Panc1 (cell line): Measurements from ENCODE around the gene NIT1. TPM values are rescaled to one million over a fixed set of nuclear protein-coding genes. Genes with fewer than 3 reads are reported as not detected.
A peak's percentile ranks its signal among the peaks of the same experiment; 100 is the strongest.

ENCODE experiments used
- ATAC-seq: fragments of 200-7000 bp; cut with Tn5 transposase; 2 replicates; pipeline ENCODE4 v1.9.1; 2020; ENCODE audit warnings: mild to moderate bottlenecking, moderate library complexity
- BruUV-seq: library from RNA; stranded (reverse); fragments of 400-500 nt; replicated peaks from 2 replicates; lab custom pipeline; 2021; lab: Mats Ljungman, UMichigan
- CTCF ChIA-PET: fragments of 300-600 bp; sonication (Branson Sonifier 250); formaldehyde crosslinking; loops from one replicate; lab custom pipeline; 2022; ENCODE audit warnings: antibody characterized with exemption; lab: Charles Lee
- POLR2A ChIA-PET: fragments of 300-600 bp; sonication (Branson Sonifier 250); formaldehyde crosslinking; loops from one replicate; lab custom pipeline; 2022; ENCODE audit warnings: antibody characterized with exemption; lab: Charles Lee
- DNase-seq: peaks from one replicate; pipeline ENCODE4 v3.0.0-alpha.2; 2010; ENCODE audit warnings: low read depth, low spot score
- H3K27ac ChIP-seq: 2 replicates; pipeline ENCODE4 v1.5.1; 2011; ENCODE audit warnings: mild to moderate bottlenecking, low read length, inconsistent platforms
- H3K27me3 ChIP-seq: fragments of 200-500 bp; sonication (Bioruptor generic); 2 replicates; pipeline ENCODE4 v1.6.0; 2014; ENCODE audit warnings: low read length, inconsistent platforms; ENCODE audit not compliant: control insufficient read depth, insufficient read depth
- H3K36me3 ChIP-seq: fragments of 200-500 bp; sonication (Bioruptor generic); 2 replicates; pipeline ENCODE4 v1.5.1; 2014; ENCODE audit warnings: inconsistent platforms, mild to moderate bottlenecking, low read length, moderate library complexity; ENCODE audit not compliant: control insufficient read depth, insufficient read depth
- H3K4me1 ChIP-seq: 2 replicates; pipeline ENCODE4 v1.5.1; 2011; ENCODE audit warnings: inconsistent platforms, mild to moderate bottlenecking, low read length, moderate library complexity; ENCODE audit not compliant: control insufficient read depth, insufficient read depth
- H3K4me3 ChIP-seq, 2 experiments: 2 replicates each; pipeline ENCODE4 v1.5.1; 2011 to 2012; ENCODE audit warnings: low read depth in 2 of 2, low read length in 2 of 2, mild to moderate bottlenecking in 2 of 2, inconsistent platforms in 1 of 2, moderate library complexity in 1 of 2
- H3K9me3 ChIP-seq: fragments of 200-500 bp; sonication (Bioruptor generic); 2 replicates; pipeline ENCODE4 v1.5.1; 2014; ENCODE audit warnings: low read depth, mild to moderate bottlenecking, inconsistent platforms, low read length, moderate library complexity; ENCODE audit not compliant: control insufficient read depth, insufficient read depth
- CTCF ChIP-seq: fragments of 450-650 bp; IDR thresholded peaks from 2 replicates; pipeline ENCODE4 v1.5.1; 2017; ENCODE audit warnings: mild to moderate bottlenecking
- POLR2AphosphoS5 ChIP-seq: IDR thresholded peaks from 2 replicates; pipeline ENCODE4 v1.6.1; 2012; ENCODE audit warnings: mild to moderate bottlenecking, low read depth, low read length, moderate library complexity
- REST ChIP-seq, 2 experiments: IDR thresholded peaks; 2 replicates each; pipeline ENCODE4 v1.6.1; 2011 to 2012; ENCODE audit warnings: low read depth in 2 of 2, control low read depth in 1 of 2, low read length in 1 of 2, mild to moderate bottlenecking in 1 of 2, moderate library complexity in 1 of 2; ENCODE audit not compliant: insufficient read depth in 1 of 2
- SIN3A ChIP-seq: IDR thresholded peaks from 2 replicates; pipeline ENCODE4 v1.6.1; 2012; ENCODE audit warnings: low read depth, mild to moderate bottlenecking, low read length, moderate library complexity, borderline replicate concordance; ENCODE audit not compliant: insufficient read depth
- TCF7L2 ChIP-seq: IDR thresholded peaks from 2 replicates; pipeline ENCODE4 v1.6.1; 2011; ENCODE audit warnings: mild to moderate bottlenecking, low read depth, low read length, inconsistent platforms
- in situ Hi-C: cut with HindIII; loops from 2 replicates; pipeline ENCODE4 v1.10.0; 2016; ENCODE audit warnings: low sequenced_read_pairs, low pct_unique_long_range_greater_than_20kb
- intact Hi-C: fragments of 100-400 bp; cut with micrococcal nuclease; formaldehyde crosslinking; loops from one replicate; pipeline ENCODE4 v1.10.0; 2022; ENCODE audit not compliant: unreplicated experiment
- total RNA-seq: library from RNA; stranded (reverse); gene quantifications from one replicate; pipeline ENCODE4 v1.2.1, GENCODE V29; 2021; ENCODE audit not compliant: unreplicated experiment

The NIT1 gene
- total RNA-seq, 1 experiment from 2014 or later, result 31.3 TPM

GRCh38 chr1:161153682-161154337, 35.9 kb downstream of the NIT1 start, which contains the start of gene UFC1:
TSS of gene UFC1 (plus strand) at chr1:161153978. CDS start at chr1:161153998, 20 bp downstream.
- TF ChIP-seq CTCF (no peak), SIN3A (peak; percentile 81; the same call in 1 of the 2 replicates), TCF7L2 (no peak), POLR2AphosphoS5 (peak; percentile 94), REST (IDR thresholded peaks at IDR 0.05; ENCODE audit: insufficient read depth in 1 of 2, low read depth in 2 of 2, low read length in 1 of 2) (no peak)
- no peaks in the 10 kb centered on the region for H3K9me3 ChIP-seq
- intact Hi-C loops, result no loop called here
- CTCF ChIA-PET, result interaction anchor here (0.6 kb wide), 1 partner anchor 59 kb away, joined by 4 read pairs; no protein-coding TSS in a partner anchor
- no peaks in the 10 kb centered on the region for H3K27me3 ChIP-seq
- DNase-seq (peak; percentile 85), ATAC-seq (peak; percentile 94)
- H3K36me3 ChIP-seq, result peaks cover 12% of the 10 kb centered on the region
- H3K4me1 ChIP-seq, result peaks cover 20% of the 10 kb centered on the region
- peak within 1 kb of the TSS; percentile 99 for H3K27ac ChIP-seq
- TSS peak; percentile 96 for BruUV-seq
- in situ Hi-C loops, result no loop called here
- peak within 1 kb of the TSS; percentile 83 to 98 for H3K4me3 ChIP-seq
- POLR2A ChIA-PET, result interaction anchor here (0.9 to 2.1 kb wide), 4 partner anchors 12 to 36 kb away, joined by 3 to 5 read pairs (median 4); partner anchors contain the start of genes B4GALT3, NIT1, PFDN2 and PPOX

GRCh38 chr1:161157867-161158266, 40.0 kb downstream of the NIT1 start:
- no peak overlapping the region for H3K4me3 ChIP-seq
- in situ Hi-C loops (no loop called here), intact Hi-C loops (no loop called here)
- TF ChIP-seq REST (IDR thresholded peaks at IDR 0.05; ENCODE audit: insufficient read depth in 1 of 2, low read depth in 2 of 2, low read length in 1 of 2) (no peak), SIN3A (no peak), TCF7L2 (no peak), POLR2AphosphoS5 (no peak), CTCF (no peak)
- H3K9me3 ChIP-seq, result no peaks in the 10 kb centered on the region
- POLR2A ChIA-PET, result interaction anchor here (0.5 to 0.7 kb wide), 2 partner anchors 18 to 36 kb away, joined by 3 to 6 read pairs; no protein-coding TSS in a partner anchor
- H3K4me1 ChIP-seq, result peaks cover 22% of the 10 kb centered on the region
- peaks cover 16% of the 10 kb centered on the region for H3K36me3 ChIP-seq
- no peak for ATAC-seq
- no peak for DNase-seq
- BruUV-seq, result no TSS peak
- no peak overlapping the region; the same call in 1 of the 2 replicates for H3K27ac ChIP-seq
- no peaks in the 10 kb centered on the region for H3K27me3 ChIP-seq
- CTCF ChIA-PET, result no interaction called here
